Measurements from ENCODE around the gene LY86. TPM values are rescaled to one million over a fixed set of nuclear protein-coding genes. Genes with fewer than 3 reads are reported as not detected.

Gene LY86
- total RNA-seq, 1 donor from 2014 or later: not detected

DNA sequence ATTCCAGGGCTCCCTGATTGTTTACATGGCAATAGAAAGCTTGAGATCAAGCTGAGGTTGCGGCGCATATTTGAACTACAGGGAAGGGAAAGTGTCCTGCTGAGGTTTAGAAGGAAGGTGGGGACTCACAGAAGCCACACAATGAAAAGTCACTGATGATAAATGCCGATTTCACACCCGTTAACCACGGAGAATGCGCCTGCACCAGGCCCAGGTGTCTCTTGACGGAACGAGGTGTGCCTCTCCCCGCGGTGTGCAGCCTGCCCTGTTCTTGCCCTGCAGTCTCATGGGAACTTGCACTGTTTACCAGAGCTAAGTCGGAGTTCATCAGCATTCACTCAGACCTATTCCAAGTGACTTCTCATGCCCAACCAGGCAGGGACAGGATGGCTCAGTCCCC is 90.3 kb downstream of the LY86 start:
- no peak overlapping the region for H3K27ac Mint-ChIP-seq (ENCODE audit: unreplicated experiment)
- DNase-seq (ENCODE audit: low spot score): no peak
- H3K9me3 Mint-ChIP-seq (ENCODE audit: low read depth): no peaks in the 10 kb centered on the region
- H3K36me3 Mint-ChIP-seq (ENCODE audit: low read depth): no peaks in the 10 kb centered on the region
- H3K4me3 Mint-ChIP-seq (ENCODE audit: unreplicated experiment): no peak overlapping the region
- TF ChIP-seq, protein P1, sequence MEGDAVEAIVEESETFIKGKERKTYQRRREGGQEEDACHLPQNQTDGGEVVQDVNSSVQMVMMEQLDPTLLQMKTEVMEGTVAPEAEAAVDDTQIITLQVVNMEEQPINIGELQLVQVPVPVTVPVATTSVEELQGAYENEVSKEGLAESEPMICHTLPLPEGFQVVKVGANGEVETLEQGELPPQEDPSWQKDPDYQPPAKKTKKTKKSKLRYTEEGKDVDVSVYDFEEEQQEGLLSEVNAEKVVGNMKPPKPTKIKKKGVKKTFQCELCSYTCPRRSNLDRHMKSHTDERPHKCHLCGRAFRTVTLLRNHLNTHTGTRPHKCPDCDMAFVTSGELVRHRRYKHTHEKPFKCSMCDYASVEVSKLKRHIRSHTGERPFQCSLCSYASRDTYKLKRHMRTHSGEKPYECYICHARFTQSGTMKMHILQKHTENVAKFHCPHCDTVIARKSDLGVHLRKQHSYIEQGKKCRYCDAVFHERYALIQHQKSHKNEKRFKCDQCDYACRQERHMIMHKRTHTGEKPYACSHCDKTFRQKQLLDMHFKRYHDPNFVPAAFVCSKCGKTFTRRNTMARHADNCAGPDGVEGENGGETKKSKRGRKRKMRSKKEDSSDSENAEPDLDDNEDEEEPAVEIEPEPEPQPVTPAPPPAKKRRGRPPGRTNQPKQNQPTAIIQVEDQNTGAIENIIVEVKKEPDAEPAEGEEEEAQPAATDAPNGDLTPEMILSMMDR (IDR thresholded peaks at IDR 0.05): no peak
- peaks cover 1% of the 10 kb centered on the region for H3K27me3 Mint-ChIP-seq (ENCODE audit: low read depth)
- peaks cover 9% of the 10 kb centered on the region for H3K4me1 Mint-ChIP-seq (ENCODE audit: low read depth)

DNA sequence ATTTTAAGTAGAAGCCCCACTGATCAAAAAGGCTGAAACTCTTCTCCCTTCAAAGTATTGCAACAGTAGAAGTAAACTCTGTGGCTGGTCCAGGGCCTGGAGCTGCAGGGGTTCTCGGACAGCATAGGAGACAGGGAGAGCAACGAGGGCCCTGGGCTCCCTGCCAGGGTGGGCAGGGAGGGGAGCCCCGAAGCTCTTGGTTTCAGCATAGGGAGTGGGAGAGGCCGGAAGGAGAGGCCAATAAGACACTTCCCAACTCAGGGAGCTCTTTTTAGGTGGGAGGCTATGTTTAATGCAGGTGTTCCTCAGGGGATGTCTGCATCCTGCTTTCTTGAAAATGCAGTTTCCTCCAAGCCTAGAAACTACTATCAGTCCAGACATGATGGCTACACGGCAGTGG is 91.1 kb downstream of the LY86 start:
- Mint-ChIP-seq H3K9me3 (ENCODE audit: low read depth) (no peaks in the 10 kb centered on the region), H3K4me1 (ENCODE audit: low read depth) (peaks cover 12% of the 10 kb centered on the region), H3K27ac (ENCODE audit: unreplicated experiment) (no peak overlapping the region), H3K27me3 (ENCODE audit: low read depth) (peaks cover 1% of the 10 kb centered on the region), H3K36me3 (ENCODE audit: low read depth) (no peaks in the 10 kb centered on the region), H3K4me3 (ENCODE audit: unreplicated experiment) (no peak overlapping the region)
- DNase-seq (ENCODE audit: low spot score): no peak
- TF ChIP-seq, protein P1 (IDR thresholded peaks at IDR 0.05): no peak

DNA sequence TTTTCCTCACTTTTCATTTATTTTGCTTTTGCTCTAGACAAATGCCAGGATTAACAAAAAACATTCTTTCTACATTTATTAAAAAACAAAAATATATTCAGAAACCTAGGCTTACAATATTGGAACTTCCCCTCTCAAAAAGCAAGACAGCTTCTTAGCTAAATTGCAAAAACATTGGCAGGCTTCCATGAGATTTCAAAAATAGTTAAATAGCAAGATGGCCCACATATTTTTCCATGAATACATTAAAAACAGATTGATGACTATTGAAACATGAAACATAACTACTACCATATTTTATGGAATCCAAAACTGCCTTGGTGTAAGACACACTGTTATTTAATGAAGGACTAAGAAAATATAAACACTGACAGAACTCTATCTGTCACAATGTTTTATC is 92.0 kb downstream of the LY86 start:
- Mint-ChIP-seq H3K27ac (ENCODE audit: unreplicated experiment) (no peak overlapping the region), H3K27me3 (ENCODE audit: low read depth) (peaks cover 1% of the 10 kb centered on the region), H3K4me1 (ENCODE audit: low read depth) (peaks cover 17% of the 10 kb centered on the region), H3K9me3 (ENCODE audit: low read depth) (no peaks in the 10 kb centered on the region), H3K36me3 (ENCODE audit: low read depth) (no peaks in the 10 kb centered on the region), H3K4me3 (ENCODE audit: unreplicated experiment) (no peak overlapping the region)
- TF ChIP-seq, protein P1 (IDR thresholded peaks at IDR 0.05): no peak
- no peak for DNase-seq (ENCODE audit: low spot score)

DNA sequence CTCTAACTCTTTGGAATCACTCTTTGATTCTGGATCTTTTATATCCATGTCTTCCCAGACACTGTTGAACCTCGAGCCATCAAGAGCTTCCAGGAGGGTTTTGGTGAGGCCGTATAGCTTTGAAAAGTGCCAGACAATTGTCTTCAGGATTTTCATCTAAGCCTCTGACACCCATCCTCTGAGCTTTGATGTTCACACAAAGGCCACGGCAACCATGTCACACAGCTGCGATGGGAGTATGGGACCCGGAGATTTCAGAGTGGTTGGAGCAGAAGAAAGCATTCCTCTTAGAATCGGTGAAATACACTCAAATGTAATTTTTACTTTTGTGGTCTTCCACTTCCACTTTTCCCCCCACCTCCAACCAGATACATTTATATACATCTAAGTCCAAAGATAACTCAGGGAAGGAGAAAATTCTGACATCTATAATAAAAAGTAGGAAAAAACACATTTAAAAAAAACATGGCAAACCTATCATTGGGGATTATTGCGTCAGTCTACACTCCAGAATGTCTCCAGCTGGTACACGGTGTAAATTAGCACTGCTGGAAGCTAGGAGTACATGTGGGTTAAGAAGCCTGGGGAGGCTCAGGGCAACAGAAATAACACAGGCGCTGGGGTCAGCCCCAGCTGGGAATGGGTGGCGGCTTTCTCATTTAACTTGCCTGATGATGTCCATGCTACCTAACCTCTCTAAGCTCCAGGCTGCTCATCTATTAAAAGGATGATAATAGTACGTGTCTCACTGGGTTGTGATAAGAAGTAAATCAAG is 92.7 kb downstream of the LY86 start:
- TF ChIP-seq, protein P1 (IDR thresholded peaks at IDR 0.05): no peak
- H3K27ac Mint-ChIP-seq (ENCODE audit: unreplicated experiment): no peak overlapping the region
- H3K4me3 Mint-ChIP-seq (ENCODE audit: unreplicated experiment): no peak overlapping the region
- H3K9me3 Mint-ChIP-seq (ENCODE audit: low read depth): no peaks in the 10 kb centered on the region
- DNase-seq (ENCODE audit: low spot score): no peak
- H3K4me1 Mint-ChIP-seq (ENCODE audit: low read depth): peaks cover 17% of the 10 kb centered on the region
- no peaks in the 10 kb centered on the region for H3K36me3 Mint-ChIP-seq (ENCODE audit: low read depth)
- peaks cover 1% of the 10 kb centered on the region for H3K27me3 Mint-ChIP-seq (ENCODE audit: low read depth)

DNA sequence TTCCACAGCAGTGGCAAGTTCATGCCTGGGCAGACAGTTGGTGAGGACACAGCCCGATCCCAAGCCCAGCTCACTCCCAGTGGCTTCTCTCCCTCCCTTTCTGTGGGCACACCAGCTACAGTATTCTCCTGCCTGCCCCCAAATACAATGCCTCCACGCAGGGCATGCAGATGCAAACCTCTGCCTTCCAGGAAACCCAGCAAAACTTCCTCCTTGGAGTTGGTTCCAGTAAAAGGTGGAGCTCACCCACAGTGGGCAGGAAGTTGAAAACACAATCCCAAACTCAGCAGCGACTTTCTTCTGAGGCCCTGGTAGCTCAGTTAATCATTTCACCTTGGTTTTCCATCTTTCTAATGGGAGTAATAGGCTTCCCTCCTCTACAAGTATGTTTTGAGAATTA is 93.7 kb downstream of the LY86 start:
- no peaks in the 10 kb centered on the region for H3K36me3 Mint-ChIP-seq (ENCODE audit: low read depth)
- no peak overlapping the region for H3K4me3 Mint-ChIP-seq (ENCODE audit: unreplicated experiment)
- H3K27me3 Mint-ChIP-seq (ENCODE audit: low read depth): peaks cover 1% of the 10 kb centered on the region
- H3K4me1 Mint-ChIP-seq (ENCODE audit: low read depth): peaks cover 17% of the 10 kb centered on the region
- TF ChIP-seq, protein P1 (IDR thresholded peaks at IDR 0.05): no peak
- H3K27ac Mint-ChIP-seq (ENCODE audit: unreplicated experiment): no peak overlapping the region
- DNase-seq (ENCODE audit: low spot score): no peak
- no peaks in the 10 kb centered on the region for H3K9me3 Mint-ChIP-seq (ENCODE audit: low read depth)
